GM06990 (cell line): Measurements from ENCODE around the gene HNRNPM.

Source experiments
- DNase-seq: peaks from one replicate; pipeline ENCODE4 v3.0.0-alpha.2; 2011; ENCODE audit not compliant: insufficient read length; ENCODE audit errors: extremely low read depth
- H3K27me3 ChIP-seq: replicated peaks from 2 replicates; pipeline ENCODE4 v1.6.0; 2011; ENCODE audit warnings: low read length; ENCODE audit not compliant: control insufficient read depth, insufficient read depth
- H3K36me3 ChIP-seq: 2 replicates; pipeline ENCODE4 v1.5.1; 2011; ENCODE audit warnings: low read length; ENCODE audit not compliant: control insufficient read depth, insufficient read depth
- H3K4me3 ChIP-seq: replicated peaks from 2 replicates; pipeline ENCODE4 v1.5.1; 2011; ENCODE audit warnings: low read depth, mild to moderate bottlenecking, control low read depth, low read length
- CTCF ChIP-seq: IDR thresholded peaks from 2 replicates; pipeline ENCODE4 v1.5.1; 2011; ENCODE audit warnings: low read length, control low read depth, mild to moderate bottlenecking, inconsistent platforms; ENCODE audit not compliant: insufficient read depth, poor library complexity, severe bottlenecking

HNRNPM gene

DNA sequence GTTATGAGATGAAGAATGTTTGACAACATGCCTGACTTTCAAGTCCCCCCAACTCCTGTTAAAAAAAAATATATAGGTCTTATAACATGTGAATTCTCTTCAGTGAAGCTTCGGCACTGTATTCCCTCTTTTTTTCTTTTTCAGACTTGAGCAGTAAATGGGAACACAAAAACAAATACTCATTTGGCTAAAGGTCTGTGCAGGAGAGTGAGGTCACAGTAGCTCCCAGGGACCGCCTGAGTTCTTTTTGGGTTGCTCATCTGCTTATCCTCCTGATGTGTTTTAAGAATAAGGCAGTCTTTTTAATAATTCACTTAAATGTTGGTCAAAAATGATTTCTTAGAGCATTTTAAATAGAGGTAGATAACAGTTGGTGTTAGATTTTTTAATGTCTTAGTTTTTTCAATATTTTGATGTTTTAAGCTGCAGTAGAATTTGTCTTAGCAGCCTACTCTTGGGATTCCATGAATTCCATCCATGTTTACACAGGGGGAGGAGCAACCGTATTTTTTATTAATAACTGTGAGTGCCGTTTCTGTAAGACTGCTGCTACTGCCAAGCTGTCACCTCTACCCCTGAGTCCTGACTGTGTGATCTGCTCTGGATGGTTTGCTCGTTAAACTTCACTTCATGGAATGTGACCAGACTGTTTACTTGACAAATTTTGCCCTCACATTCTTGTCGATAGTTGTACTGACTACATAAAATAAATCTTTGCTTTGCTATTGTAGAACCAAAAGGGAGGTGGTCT lies 14.9 kb downstream of the HNRNPM start:
- Histone ChIP-seq H3K36me3 (peaks cover 21% of the 10 kb centered on the region), H3K4me3 (no peak overlapping the region), H3K27me3 (no peaks in the 10 kb centered on the region)
- no peak for TF ChIP-seq CTCF
- no peak for DNase-seq

DNA sequence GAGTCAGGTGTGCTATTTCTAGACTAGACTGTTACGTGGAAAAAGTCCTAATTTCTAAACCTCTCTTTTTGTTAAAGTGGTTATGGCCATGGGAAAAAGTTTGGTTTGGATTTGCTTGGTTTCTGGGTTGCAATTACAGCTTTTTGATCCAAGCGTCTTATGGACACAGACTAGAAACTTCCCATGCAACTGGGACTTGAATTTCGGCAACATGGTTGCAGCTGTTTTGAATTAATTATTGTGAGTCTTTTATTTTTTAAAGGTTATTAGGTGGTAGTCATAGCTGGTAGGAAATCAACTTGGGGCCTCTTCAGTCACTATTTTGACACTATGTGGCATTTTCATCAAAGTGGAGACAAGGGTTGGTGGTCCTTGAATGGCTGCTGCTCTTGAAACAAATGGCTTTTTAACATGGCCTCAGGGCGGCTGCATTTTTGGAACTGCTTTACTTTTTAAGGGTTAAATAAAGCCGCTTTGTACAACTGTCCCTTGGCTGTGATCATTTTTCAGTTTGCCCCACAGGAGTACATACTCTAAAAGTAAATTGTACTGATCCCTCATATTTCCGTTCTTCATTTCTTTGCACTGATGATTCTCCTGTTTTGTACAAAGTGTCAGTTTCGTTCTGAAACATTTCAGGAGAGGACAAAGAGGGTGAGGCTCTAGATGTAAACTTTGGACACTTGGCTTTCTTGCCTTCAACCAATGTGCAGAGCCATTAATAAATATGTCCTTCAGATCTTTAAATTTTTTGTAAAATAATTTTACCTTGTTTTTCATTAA lies 15.9 kb downstream of the HNRNPM start:
- Histone ChIP-seq H3K36me3 (peaks cover 26% of the 10 kb centered on the region), H3K27me3 (no peaks in the 10 kb centered on the region), H3K4me3 (no peak overlapping the region)
- no peak for TF ChIP-seq CTCF
- DNase-seq: no peak

DNA sequence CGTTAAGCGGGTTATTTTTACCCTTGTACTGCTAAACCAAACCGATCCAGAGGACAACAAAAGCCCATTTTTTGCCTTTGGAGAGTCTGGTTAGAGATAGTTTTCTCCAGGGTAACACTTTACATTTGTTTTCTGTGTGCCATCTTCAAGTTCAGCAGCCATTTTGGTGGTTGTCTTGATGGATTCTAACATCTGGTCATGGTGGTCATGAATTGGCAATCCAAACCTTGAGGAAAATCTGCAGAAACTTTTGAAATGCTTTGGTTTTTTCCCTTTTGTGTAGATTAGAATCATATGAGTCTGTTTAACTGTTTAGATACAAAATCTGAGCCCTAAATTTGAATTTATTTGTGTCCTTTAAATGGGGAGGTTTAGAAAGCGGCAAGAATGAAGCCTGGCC lies 16.6 kb downstream of the HNRNPM start:
- peaks cover 23% of the 10 kb centered on the region for H3K36me3 ChIP-seq
- no peak for DNase-seq
- no peak for TF ChIP-seq CTCF

DNA sequence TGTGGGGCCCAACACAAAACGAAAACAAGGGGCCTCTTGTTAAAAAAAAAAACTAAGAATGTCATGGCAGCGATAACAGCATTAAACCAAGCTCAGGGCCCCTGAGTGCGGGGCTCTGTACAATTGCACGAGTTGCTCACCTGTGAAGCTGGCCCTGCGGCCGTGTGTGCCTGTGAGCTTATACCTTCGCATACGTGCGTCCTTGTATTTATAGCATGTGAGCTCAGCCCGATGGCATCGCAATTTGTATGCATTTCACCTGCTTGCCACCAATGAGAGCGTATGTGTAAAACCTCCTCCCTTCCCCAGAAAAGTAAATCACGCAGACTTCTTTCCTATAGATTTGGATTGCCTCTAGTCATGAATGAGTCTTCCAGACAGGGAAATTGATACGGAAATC lies 17.1 kb downstream of the HNRNPM start:
- H3K36me3 ChIP-seq: peaks cover 21% of the 10 kb centered on the region
- H3K4me3 ChIP-seq: no peak overlapping the region

More for the DNA sequence above, 16.6 kb downstream of the HNRNPM start:
- no peak overlapping the region for H3K4me3 ChIP-seq
- no peaks in the 10 kb centered on the region for H3K27me3 ChIP-seq

DNA sequence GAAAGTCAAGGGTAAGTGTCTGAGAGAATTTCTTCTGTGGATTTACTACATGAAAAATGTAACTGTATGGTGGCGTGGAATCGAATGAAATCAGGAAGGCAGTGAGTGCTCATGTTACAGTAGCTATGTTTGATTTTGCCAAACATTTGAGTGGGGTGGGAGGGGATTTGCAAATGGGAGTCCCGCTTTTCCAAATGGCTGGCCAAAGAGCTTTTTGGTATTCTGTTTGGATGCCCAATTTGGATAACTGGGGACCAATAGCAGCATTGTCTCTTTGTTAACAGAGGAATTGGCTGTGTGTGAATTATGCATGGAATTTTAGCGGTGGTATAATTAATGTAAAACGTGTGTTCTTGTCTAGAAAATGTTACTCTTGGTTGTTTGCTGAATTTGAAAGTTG lies 17.8 kb downstream of the HNRNPM start:
- DNase-seq: no peak
- Histone ChIP-seq H3K27me3 (no peaks in the 10 kb centered on the region), H3K4me3 (no peak overlapping the region), H3K36me3 (peaks cover 23% of the 10 kb centered on the region)
- TF ChIP-seq CTCF: no peak

More for the DNA sequence above, 17.1 kb downstream of the HNRNPM start:
- no peak for TF ChIP-seq CTCF
- DNase-seq: no peak
- H3K27me3 ChIP-seq: no peaks in the 10 kb centered on the region
